OCI-M1 (cell line): Measurements from ENCODE around the gene MYCL.
"Not testable (repeated sequence)": the region's sequence is repeated elsewhere in the genome, so short reads cannot be mapped to it uniquely, and the experiment has no call there.

Experiments
- DNase-seq: peaks from one replicate; lab custom pipeline; 2025; lab: John Stamatoyannopoulos, UW

The MYCL gene

DNA sequence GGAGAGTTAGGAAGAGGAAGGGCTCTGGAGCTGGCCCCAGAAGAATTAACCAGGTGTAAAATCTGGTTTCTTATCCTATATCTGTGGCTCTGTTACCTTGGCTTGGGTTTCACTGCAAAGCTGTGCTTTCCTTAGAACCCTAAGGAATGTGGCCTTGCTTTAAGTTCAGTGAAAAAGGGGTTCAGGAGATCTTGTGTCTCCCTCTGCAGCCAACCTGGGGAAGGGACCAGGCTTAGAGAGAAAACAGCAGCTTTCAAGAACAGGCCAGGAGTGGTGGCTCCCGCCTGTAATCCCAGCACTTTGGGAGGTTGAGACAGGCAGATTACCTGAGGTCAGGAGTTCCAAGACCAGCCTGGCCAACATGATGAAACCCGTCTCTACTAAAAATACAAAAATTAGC is 16.1 kb upstream of the MYCL start:
- no peak for DNase-seq

DNA sequence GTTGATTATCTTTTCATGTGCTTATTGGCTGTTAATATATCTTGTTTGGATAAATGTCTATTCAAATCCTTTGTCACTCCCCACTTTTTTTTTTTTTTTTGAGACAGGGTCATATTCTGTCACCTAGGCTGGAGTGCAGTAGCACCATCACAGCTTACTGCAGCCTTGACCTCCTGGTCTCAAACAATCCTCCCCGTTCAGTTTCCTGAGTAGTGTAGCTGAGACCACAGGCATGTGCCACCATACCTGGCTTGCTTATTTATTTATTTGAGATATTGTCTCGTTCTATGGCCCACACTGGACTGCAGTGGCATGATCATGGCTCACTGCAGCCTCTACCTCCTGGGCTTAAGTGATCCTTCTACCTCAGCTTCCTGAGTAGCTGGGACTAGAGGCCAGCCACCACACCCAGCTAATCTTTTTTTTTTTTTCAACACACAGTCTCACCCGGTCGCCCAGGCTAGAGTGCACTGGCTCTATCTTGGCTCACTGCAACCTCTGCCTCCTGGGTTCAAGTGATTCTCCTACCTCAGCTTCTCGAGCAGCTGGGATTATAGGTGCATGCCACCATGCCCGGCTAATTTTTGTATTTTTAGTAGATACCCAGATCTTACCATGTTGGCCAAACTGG is 13.9 kb upstream of the MYCL start:
- DNase-seq = no peak

DNA sequence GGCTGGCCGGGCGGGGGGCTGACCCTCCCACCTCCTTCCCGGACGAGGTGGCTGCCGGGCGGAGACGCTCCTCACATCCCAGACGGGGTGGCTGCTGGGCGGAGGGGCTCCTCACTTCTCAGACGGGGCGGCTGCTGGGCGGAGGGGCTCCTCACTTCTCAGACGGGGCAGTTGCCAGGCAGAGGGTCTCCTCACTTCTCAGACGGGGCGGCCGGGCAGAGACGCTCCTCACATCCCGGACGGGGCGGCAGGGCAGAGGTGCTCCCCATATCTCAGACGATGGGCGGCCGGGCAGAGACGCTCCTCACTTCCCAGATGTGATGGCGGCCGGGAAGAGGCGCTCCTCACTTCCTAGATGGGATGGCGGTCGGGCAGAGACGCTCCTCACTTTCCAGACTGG is 11.4 kb upstream of the MYCL start:
- DNase-seq = not testable (repeated sequence)

DNA sequence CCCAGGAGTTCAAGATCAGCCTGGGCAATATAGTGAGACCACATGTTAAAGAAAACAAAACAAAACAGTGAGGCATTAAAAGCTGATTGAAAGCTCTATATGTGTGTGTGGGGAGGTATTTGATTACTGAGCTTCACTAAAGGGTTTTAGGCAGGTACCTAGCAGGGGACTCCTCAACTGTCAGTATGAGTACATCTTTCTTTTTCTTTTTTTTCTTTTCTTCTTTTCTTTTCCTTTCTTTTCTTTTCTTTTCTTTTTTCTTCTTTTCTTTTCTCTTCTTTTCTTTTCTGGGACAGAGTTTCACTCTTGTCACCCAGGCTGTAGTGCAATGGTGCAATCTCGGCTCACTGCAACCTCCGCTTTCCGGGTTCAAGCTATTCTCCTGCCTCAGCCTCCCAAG is 8.5 kb upstream of the MYCL start:
- no peak for DNase-seq

DNA sequence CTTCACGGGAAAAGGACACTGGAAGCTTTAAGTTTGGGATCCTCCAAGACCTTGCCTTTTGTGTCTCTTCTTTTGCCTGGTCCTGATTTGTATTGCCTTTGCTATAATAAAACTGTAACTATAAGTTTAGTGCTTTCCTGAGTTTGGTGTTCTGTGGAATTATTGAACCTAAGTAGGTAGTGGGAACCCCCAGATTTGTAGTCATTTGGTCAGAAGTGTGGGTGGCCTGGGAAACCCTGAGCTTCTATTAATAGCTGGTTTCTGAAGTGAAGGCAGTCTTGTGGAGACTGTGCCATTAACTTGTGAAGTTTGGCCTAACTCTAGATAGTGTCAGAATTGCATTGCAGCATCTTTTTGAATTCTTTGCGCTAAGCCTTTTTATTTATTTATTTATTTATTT is 6.8 kb upstream of the MYCL start:
- no peak for DNase-seq

DNA sequence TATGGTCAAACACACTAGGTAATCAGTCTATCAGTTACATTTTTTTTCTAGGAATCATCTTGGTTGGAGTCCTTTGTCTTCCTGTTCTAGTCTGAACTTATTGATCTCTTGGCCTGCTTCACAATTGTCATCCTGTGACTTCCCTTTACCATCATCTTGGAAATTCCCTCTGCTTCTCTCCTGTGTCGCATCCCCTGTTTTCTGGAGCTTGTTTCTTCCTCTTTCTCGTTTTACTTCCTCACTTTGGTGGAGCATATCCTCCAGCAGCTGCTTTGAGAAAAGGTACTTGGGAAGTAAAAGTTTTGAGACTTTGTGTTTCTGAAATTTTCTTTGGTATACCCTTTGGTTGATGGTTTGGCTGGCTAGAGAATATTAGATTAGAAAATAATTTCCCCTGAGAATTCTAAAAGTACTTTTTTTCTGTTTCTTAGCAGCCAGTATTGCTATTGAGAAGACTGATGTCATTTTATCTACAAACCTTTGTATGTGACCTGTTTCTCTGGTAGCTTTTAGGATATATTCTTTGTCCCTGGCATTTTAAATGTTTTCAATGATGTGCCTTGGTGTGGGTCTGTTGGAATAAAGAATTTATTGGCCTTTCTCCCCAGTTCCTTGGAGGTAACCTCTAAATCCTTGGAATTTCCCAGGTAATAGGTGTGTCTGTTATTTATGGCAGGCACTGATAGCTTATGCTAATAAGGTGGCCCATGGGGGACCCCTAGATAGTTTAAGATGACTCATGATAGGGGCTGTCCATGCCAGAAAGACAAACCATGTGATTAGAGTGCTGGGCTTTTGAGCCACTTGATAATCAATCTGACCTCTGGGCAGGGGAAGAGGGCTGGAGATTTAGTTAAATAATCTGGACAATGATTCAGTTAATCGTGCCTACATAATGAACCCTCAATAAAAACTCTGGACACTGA is 6.1 kb upstream of the MYCL start:
- DNase-seq = no peak

DNA sequence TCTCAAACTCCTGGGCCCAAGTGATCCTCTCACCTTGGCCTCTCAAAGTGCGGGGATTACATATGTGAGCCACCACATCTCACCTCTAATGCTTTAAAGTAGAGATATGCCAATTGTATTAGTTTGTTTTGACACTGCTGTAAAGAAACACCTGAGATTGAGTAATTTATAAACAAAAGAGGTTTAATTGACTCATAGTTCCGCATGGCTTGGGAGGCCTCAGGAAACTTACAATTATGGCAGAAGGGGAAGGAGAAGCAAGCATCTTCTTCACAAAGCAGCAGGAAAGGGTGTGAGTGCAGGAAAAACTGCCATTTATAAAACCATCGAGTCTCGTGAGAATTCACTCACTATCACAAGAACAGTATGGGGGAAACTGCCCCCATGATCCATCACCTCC is 3.5 kb upstream of the MYCL start:
- no peak for DNase-seq

DNA sequence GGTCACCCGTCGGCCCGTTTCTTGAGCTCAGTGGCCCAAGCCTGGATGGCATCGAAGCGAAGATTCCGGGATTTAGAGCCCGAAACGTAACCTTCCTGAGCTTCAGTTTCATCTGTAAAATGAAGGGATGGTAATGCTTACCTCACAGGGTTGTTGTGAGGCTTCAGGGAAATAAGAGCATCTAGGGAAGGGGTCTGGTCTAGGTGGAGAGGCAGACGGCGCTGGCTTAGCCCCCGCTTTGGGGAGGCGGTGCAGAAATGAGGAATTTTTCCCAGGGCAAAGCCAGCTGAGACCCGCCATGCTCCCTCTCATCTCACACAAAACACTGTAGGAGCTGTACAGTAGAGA is 717 bp upstream of the MYCL start:
- no peak for DNase-seq

DNA sequence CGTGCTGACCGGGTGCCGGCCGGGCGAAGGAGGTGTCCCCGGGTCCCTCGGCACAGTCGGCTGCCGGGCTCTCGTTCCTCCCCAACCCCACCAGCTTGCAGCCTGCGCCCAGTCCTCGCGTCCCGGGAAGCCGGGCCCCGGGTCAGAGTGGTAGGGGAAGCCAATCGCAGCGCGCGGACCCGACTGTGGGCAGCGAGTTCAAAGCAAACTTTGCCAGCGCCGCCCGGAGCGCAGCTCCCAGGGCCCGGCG is 328 bp downstream of the MYCL start:
- DNase-seq = peak; percentile 50

DNA sequence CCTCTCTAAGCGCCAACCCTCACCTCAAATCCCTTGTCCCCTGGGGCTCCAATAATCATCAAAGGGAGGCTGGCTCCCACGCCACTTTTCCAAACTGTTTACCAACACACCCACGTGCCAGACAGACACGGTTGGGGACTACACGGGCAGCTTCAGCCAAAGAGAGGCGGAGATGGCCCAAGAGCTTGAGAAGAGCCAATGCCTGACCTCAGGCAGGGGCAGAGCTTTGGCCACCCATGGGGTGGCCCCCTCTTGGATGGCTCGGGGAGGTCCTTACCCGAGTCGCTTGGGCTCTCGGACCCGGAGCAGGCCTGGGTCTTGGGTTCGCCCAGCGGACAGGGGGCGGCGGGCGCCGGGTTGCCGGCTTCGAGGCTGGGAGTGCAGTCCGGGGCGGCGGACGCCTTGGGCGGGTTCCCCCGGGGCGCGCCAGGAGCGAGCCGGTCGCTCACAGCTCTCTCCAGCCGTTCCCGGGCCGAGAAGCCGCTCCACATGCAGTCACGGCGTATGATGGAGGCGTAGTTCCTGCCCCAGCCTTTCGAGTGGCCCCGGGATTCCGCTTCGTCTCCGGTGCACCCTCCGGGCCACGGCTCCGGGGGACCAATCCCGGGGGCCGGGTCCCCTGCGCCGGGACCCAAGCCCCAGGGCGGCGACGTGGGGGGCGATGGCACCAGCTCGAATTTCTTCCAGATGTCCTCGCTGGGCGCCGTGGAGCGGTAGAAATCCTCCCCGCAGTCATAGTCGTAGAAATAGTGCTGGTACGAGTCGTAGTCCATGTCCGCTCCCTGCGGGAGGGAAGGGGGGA is 854 bp downstream of the MYCL start:
- DNase-seq = no peak

DNA sequence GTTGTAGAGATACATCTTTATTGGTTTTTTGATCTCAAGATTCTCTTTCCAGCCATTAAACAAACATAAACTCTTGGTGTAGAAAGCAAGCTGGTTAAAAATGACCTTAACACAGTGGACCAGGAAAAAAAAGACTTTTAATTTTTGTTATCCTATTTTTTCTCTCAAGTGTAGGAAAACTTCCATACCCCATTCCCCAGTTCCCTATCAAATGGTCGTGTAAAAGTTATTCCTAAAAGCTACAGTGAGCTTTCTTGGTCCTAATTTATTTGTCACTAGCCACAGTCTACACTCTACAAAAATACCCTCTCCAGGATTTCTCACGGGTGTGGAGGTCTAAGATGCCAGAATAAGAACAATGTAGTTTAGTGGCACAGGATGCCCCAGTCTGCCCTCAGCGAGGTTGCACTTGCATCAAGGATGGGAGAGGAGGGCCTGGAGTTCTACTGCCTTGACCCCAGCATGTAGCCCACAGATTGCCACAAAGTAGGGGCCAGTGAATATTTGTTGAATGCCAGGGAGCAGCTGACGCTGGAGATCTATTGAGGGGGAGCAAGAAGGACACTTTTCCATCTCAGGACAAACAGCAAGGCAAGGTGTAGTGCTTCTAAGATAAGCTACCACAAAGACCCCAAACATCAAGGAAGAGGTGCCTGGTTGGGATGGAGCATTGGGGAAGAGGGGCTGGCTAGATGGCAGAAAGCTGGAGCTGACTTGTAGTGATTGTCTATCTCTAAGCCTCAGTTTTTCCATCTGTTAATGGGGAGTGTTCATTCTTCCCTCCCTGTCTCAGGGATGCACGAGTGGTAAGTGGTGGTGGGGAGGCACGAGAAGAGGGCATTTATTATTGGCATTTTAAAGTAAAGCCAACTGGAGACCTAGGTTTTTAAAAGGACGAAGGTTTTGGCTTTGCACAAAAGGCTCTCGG is 1.8 kb downstream of the MYCL start:
- DNase-seq = no peak

DNA sequence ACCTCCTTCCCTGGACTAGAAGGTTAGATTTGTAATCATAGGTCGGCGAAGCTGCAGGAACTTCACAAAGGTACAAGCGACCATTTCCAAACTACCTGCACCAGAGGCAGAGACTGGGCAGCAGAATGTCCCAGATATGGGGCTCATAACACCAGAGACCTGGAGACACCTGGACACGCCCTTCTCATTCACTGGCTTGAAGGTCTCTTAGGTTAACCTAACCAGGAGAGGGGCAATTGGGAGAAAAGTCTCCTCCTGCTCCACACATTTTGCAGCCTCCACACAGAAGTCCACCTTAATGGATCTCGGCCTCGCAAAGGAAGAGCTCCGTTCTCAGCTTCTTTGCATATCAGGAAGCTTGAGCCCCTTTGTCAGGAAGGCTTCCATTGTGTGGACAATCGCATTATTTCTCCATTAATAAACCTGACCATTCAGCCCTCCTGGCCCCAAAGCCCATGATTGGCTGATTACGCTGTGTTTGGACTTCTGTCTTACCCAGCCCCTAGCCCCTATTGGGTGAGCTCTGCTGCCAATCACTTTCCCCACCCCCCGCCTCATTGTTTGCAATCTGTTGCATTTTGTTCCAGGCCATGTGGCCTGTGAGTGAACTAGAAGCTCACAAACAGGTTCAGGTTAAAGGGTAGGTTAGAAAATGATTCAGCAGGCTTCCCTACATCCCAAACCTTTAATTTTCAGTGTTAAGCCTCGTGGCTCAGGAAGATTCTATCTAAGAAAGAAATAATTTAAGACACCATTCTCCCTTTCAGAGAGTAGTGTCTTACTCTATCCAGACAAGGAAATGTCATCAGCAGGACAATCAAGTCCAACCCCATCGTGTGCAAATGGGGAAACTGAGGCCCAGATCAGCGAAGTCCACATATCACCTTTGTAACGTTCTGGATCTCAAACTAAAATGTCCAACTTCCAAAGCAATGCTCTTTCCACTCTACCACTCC is 2.8 kb downstream of the MYCL start:
- DNase-seq = peak; percentile 85

DNA sequence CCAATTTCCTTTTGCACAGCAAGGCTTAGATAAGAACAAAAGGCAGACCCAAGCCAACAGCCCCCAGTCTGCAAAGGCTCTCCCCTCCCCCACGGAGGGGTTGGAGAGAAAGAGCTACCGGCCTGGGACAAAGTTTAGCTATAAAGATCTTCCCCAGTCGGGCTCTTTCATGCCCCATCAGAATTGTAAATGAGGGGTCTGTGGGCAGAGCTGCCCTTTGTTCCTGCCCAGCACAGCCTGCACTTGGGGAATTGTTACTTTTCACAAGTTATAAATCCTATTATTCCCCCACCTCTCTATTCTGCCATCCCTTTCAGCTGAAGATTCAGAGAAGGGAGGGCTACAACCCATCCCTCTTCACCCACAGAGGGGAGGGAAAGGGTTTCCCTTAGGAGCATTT is 3.5 kb downstream of the MYCL start:
- peak; percentile 25 for DNase-seq

DNA sequence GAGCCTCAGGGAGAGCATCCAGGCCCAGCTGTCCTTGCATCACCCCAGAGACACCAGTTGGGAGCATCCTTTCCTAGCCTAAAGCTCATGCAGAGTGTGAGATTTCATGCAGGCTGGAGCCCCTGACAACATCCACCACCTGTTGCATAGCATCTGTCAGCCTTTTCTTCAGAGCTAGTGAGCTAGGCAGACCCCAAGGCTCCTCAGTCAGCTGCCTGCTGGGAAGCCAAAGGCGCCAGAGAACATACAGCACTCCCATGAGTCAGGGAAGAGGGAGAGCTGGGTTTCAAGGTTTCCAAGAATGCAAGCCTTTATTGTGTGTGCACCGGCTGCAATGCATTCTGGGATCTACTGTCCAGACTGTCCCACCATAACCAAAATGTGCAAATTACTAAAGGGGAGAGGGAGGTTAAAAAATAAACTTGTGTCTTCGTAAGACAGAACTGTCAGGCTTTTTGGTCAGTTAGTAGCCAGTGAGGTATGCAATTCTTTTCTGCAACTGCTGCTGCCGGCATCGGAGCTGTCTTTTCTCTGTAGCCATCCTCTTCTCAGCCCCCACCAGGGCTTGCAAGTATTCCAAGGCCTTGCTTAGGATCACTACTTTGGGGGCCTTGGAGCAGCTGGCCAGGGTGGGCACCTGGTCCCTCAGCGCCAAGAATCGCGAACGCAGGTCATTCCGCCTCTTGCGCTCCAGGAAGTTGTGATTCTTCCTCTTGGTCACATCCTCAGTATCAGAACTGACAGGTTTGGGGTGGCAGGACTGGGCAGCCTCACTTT is 4.6 kb downstream of the MYCL start:
- DNase-seq = no peak

DNA sequence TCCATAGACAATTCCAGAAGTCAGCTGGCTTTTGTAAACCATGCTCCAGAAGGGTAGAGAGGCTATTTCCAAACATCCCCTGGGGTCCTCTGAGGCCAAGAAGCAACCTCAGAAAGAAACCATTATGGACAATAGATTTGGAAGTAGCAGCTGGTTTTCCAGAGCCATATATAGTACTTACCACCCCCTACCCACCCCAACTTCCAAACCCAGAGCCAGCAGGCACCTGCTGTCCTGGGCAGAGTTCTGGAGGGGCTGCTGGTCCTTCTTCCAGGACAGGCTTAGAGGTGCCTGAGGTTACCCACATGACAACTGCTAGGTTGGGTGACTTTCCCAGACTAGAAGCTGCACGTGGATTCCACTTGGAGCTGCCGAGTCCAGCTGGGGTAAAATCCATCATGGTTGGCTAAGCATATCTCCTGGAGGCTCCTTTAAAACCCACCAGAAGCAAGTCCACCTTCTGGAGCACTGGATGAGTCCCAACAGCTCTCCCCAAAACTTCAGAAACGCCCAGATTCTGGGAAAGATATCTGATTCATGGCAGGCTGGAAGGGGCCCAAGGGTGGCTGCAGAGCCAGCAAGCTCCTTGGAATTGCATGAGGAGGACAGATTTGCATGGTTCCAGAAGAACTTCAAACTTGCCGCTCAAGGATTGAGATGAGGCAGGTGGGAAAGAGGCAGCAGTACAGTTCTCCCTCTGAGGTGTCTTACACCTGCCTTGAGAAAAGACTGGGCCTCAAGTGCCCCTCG is 5.8 kb downstream of the MYCL start:
- no peak for DNase-seq

DNA sequence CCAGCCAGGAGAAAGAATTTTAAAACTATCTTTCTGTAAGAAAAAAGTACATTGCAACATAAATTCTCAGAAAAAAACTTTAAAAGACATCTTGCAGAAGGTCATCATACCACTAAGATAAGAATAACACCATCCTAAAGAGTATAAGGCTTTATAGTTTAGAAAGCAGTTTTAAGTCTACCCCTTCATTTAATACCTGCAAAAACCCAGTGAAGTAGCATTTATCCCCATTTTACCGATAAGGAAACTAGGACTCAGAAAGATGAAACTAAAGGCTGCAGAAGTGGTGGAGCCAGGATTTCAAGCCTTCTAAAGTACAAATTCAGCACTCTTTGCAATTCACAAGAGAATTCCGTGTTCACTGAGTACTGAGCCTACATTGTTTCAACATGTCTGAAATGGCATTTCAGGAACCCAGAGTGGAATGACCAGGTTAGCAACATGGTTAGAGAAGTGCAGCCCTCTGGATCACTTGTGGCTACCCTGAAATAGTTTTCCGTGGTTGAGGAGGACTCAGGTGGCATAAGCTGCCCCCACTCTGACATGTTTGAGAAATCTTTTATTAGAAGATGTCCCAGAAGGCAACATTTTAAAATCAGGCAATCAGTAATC is 6.7 kb downstream of the MYCL start:
- no peak for DNase-seq

DNA sequence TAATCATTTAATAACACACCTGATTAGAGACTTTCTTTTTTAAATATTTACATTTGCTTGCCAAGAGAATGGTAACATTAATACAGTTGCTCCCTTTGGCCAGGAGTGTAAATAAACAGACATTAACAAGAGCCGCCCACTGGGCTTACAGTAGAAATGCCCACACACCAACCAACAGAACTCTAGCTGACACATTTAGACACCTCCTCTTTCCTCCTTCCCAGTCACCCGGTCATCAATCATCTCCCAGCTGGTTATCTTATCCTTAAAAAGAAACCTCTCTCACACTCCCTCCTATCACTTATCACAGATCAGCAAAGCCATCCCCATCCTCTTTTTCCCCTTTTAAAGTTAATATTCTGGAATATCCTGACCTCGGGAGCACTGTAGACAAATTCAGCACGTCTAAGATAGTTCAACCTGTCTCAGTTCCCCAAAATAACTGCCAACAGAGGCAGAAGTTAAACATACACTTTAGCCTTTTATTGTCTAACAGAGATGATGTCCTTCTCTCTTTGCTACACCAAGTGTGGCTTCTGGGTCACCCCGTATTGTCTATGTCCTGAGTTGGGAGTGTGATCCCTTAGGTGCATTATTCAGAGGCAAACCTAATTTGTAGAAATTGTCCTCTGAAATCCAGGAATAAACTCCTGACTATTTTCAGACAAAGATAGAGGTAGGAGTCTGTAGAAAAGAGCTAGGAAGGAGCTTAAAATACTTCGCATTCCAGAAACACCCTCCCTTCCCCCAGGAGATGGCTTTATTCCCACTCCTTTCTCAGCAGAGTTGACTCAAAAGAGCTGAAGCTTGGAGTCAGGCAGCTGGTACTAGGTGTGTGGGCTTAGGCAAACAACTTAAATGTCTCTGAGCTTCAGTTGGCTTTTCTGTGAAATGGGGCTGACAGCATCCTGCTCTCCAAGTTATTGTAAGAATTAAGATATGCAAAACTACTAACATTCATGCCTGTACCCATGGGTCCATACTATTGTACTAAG is 8.8 kb downstream of the MYCL start:
- peak; percentile 50 for DNase-seq

DNA sequence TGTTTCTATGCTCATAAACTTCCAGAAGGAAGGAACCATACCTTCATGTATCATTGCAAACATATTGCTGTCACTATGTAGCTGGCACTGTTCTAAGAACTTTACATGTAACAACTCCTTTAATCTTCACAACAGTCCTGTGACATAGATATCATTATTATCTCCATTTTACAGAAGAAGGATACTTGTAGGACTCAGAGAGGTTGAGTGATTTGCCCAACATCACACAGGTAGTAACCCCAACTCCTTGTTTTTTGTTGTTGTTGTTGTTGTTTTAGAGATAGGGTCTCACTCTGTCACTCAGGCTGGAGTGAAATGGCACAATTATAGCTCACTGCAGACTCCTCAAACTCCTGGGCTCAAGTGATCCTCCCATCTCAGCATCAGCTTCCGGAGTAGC is 10.8 kb downstream of the MYCL start:
- DNase-seq = no peak
